ENCODE measurements around the gene BET1. TPM values are rescaled to one million over a fixed set of nuclear protein-coding genes. Genes with fewer than 3 reads are reported as not detected.
A peak's percentile ranks its signal among the peaks of the same experiment; 100 is the strongest.

Gene BET1
- total and polyA plus RNA-seq, 9 of the 15 experiments (the other 6 are each of a cell fraction or from before 2014, with no cell fraction given), result 15.8 to 190 (median 37.8) TPM

- TF ChIP-seq AFF4 (CRISPR knock-in tag; IDR thresholded peaks at IDR 0.05), result no peak
- TF ChIP-seq ZNF316 (IDR thresholded peaks at IDR 0.05), result peak; percentile 53
- peak in 1 of 3 experiments; percentile 26 for TF ChIP-seq YY1 (IDR thresholded peaks at IDR 0.05; ENCODE audit: borderline replicate concordance in 1 of 3, control insufficient read depth in 1 of 3, extremely low read depth in 1 of 3, insufficient read depth in 3 of 3, insufficient read length in 1 of 3, insufficient replicate concordance in 2 of 3, low read depth in 1 of 3, low read length in 2 of 3)
- no peak for TF ChIP-seq CTBP1 (IDR thresholded peaks at IDR 0.05; ENCODE audit: borderline replicate concordance)
- no peak for TF ChIP-seq BRD4 (IDR thresholded peaks at IDR 0.05)
- TF ChIP-seq ZNF354B (CRISPR knock-in tag; IDR thresholded peaks at IDR 0.05), result no peak
- no peak for TF ChIP-seq ZNF175 (CRISPR knock-in tag; IDR thresholded peaks at IDR 0.05; ENCODE audit: low read depth)
- no peak for TF ChIP-seq RBM34 (IDR thresholded peaks at IDR 0.05; ENCODE audit: borderline replicate concordance, insufficient read depth, low read length)
- TF ChIP-seq CBFA2T2 (conservative IDR thresholded peaks at IDR 0.05), result no peak
- no peak for TF ChIP-seq E4F1 (CRISPR knock-in tag; IDR thresholded peaks at IDR 0.05; ENCODE audit: borderline replicate concordance)
- TF ChIP-seq FOXP1 (CRISPR knock-in tag; IDR thresholded peaks at IDR 0.05), result peak; percentile 59; the same call in 1 of the 2 replicates
- no peak for TF ChIP-seq ZNF584 (CRISPR knock-in tag; IDR thresholded peaks at IDR 0.05; ENCODE audit: low read depth)
- no peak for TF ChIP-seq ERF (CRISPR knock-in tag; IDR thresholded peaks at IDR 0.05)
- no peak for TF ChIP-seq ZNF668 (CRISPR knock-in tag; IDR thresholded peaks at IDR 0.05)
- TF ChIP-seq MLX (CRISPR knock-in tag; conservative IDR thresholded peaks at IDR 0.05), result no peak
- no peak for TF ChIP-seq ELK1 (CRISPR knock-in tag; IDR thresholded peaks at IDR 0.05)
- peak in 1 of 2 experiments; percentile 42; a peak in 1 of 4 replicates for TF ChIP-seq FOXA3 (CRISPR knock-in tag; conservative IDR thresholded peaks at IDR 0.05 in 1 of 2, IDR thresholded peaks at IDR 0.05 in 1 of 2)
Measured at GRCh38 chr7:94003446-94004023, 620 bp downstream of the BET1 start (continued).
